Measurements from ENCODE around the gene CTTNBP2.

The CTTNBP2 gene

GRCh38 chr7:117824592-117824991, 48.6 kb downstream of the CTTNBP2 start:
- DNase-seq, result no peak

- no peak for DNase-seq
Observed at GRCh38 chr7:117819558-117819957, 53.7 kb downstream of the CTTNBP2 start.

GRCh38 chr7:117818232-117818631, 55.0 kb downstream of the CTTNBP2 start:
- DNase-seq, result no peak

GRCh38 chr7:117816727-117817126, 56.5 kb downstream of the CTTNBP2 start:
- no peak for DNase-seq

GRCh38 chr7:117811696-117812095, 61.5 kb downstream of the CTTNBP2 start:
- no peak for DNase-seq

GRCh38 chr7:117810642-117811512, 62.4 kb downstream of the CTTNBP2 start:
- no peak for DNase-seq

- no peak for DNase-seq
Observed at GRCh38 chr7:117809958-117810357, 63.3 kb downstream of the CTTNBP2 start.

GRCh38 chr7:117808910-117809705, 64.1 kb downstream of the CTTNBP2 start:
- DNase-seq, result no peak

- peak; percentile 60 for DNase-seq
Observed at GRCh38 chr7:117808341-117808757, 64.9 kb downstream of the CTTNBP2 start.

GRCh38 chr7:117807676-117808075, 65.6 kb downstream of the CTTNBP2 start:
- DNase-seq, result no peak

GRCh38 chr7:117806011-117806410, 67.2 kb downstream of the CTTNBP2 start:
- no peak for DNase-seq

- DNase-seq, result no peak
Observed at GRCh38 chr7:117805241-117805640, 68.0 kb downstream of the CTTNBP2 start.

- no peak for DNase-seq
Observed at GRCh38 chr7:117803476-117803875, 69.8 kb downstream of the CTTNBP2 start.

GRCh38 chr7:117802660-117803059, 70.6 kb downstream of the CTTNBP2 start:
- no peak for DNase-seq

GRCh38 chr7:117800841-117801240, 72.4 kb downstream of the CTTNBP2 start:
- no peak for DNase-seq

- DNase-seq, result no peak
Observed at GRCh38 chr7:117800406-117800805, 72.8 kb downstream of the CTTNBP2 start.

- no peak for DNase-seq
Observed at GRCh38 chr7:117796889-117797288, 76.4 kb downstream of the CTTNBP2 start.

GRCh38 chr7:117793976-117794375, 79.3 kb downstream of the CTTNBP2 start:
- DNase-seq, result no peak

- no peak for DNase-seq
Observed at GRCh38 chr7:117793521-117793920, 79.7 kb downstream of the CTTNBP2 start.

GRCh38 chr7:117791877-117792780, 81.1 kb downstream of the CTTNBP2 start:
- DNase-seq, result no peak

- DNase-seq, result no peak
Observed at GRCh38 chr7:117790731-117791130, 82.5 kb downstream of the CTTNBP2 start.

GRCh38 chr7:117790251-117790650, 83.0 kb downstream of the CTTNBP2 start:
- no peak for DNase-seq

- no peak for DNase-seq
Observed at GRCh38 chr7:117785431-117785830, 87.8 kb downstream of the CTTNBP2 start.

Measured in femur (tissue), 1 donor.